Endothelial cell of umbilical vein (primary cell): ENCODE data around the gene SPTB. TPM values are rescaled to one million over a fixed set of nuclear protein-coding genes. Genes with fewer than 3 reads are reported as not detected.

Source experiments
- BruUV-seq: library from RNA; stranded (reverse); fragments of 400-500 nt; replicated peaks from 2 replicates; lab custom pipeline; 2021; lab: Mats Ljungman, UMichigan
- CTCF ChIA-PET: fragments of 300-600, 350-600 bp; sonication (Branson Sonifier 250); formaldehyde crosslinking; loops from one replicate; lab custom pipeline; 2021; ENCODE audit warnings: antibody characterized with exemption, inconsistent platforms; lab: Charles Lee
- POLR2A ChIA-PET: fragments of 300-600, 350-600 bp; sonication (Branson Sonifier 250); formaldehyde crosslinking; loops from one replicate; lab custom pipeline; 2021; ENCODE audit warnings: antibody characterized with exemption, inconsistent platforms; lab: Charles Lee
- DNase-seq: peaks from one replicate; pipeline ENCODE4 v3.0.0-alpha.2; 2011; ENCODE audit warnings: low read depth, low spot score
- FAIRE-seq: peaks from 2 replicates; lab custom pipeline; 2011; peaks lifted over from hg19 to GRCh38; lab: Jason Lieb, UNC
- H2AFZ ChIP-seq: 2 replicates; pipeline ENCODE4 v1.6.0; 2012; ENCODE audit warnings: low read depth, low read length, control low read depth, inconsistent platforms
- H3K27ac ChIP-seq: 2 replicates; pipeline ENCODE4 v1.5.1; 2011; ENCODE audit warnings: low read depth, mild to moderate bottlenecking, control low read depth, low read length, moderate library complexity; ENCODE audit not compliant: insufficient read depth
- H3K27me3 ChIP-seq, 2 experiments: 2 replicates each; pipeline versions ENCODE4 v1.6.0 to v1.6.1; 2011; ENCODE audit warnings: low read length in 2 of 2, mixed read lengths in 1 of 2; ENCODE audit not compliant: control insufficient read depth in 2 of 2, insufficient read depth in 2 of 2
- H3K36me3 ChIP-seq, 2 experiments: 2 replicates in 1 of 2; 3 replicates in 1 of 2; pipeline ENCODE4 v1.5.1; 2011; ENCODE audit warnings: low read length in 2 of 2, mild to moderate bottlenecking in 1 of 2, moderate library complexity in 1 of 2; ENCODE audit not compliant: control insufficient read depth in 2 of 2, insufficient read depth in 2 of 2; ENCODE audit errors: extremely low read depth in 1 of 2
- H3K4me1 ChIP-seq: 3 replicates; pipeline ENCODE4 v1.5.1; 2011; ENCODE audit warnings: mild to moderate bottlenecking, low read length; ENCODE audit not compliant: control insufficient read depth, insufficient read depth; ENCODE audit errors: extremely low read depth
- H3K4me2 ChIP-seq: 2 replicates; pipeline ENCODE4 v1.6.1; 2011; ENCODE audit warnings: low read length, control low read depth, mixed read lengths; ENCODE audit not compliant: insufficient read depth
- H3K4me3 ChIP-seq, 3 experiments: fragments of 200-600 bp in 1 of 3; sonication (generic), shearing (Covaris generic) in 1 of 3; replicated peaks in 1 of 3; 2 replicates each; pipeline ENCODE4 v1.5.1; 2011 to 2016; ENCODE audit warnings: control low read depth in 3 of 3, low read length in 3 of 3, mild to moderate bottlenecking in 2 of 3, inconsistent platforms in 1 of 3, low read depth in 1 of 3, moderate library complexity in 1 of 3; ENCODE audit not compliant: insufficient read depth in 1 of 3
- H3K79me2 ChIP-seq: 2 replicates; pipeline ENCODE4 v1.6.0; 2012; ENCODE audit warnings: low read length, inconsistent platforms; ENCODE audit not compliant: control insufficient read depth, insufficient read depth
- H3K9ac ChIP-seq: replicated peaks from 2 replicates; pipeline ENCODE3; 2011; ENCODE audit warnings: low read length, control low read depth; ENCODE audit not compliant: insufficient read depth; ENCODE audit errors: extremely low read depth
- H3K9me1 ChIP-seq: replicated peaks from 3 replicates; pipeline ENCODE4 v1.6.0; 2011; ENCODE audit warnings: mild to moderate bottlenecking, low read length; ENCODE audit not compliant: control insufficient read depth, insufficient read depth; ENCODE audit errors: extremely low read depth
- H3K9me3 ChIP-seq: replicated peaks from 2 replicates; pipeline ENCODE4 v1.5.1; 2012; ENCODE audit warnings: low read length, inconsistent platforms; ENCODE audit not compliant: control insufficient read depth, insufficient read depth
- H4K20me1 ChIP-seq: replicated peaks from 2 replicates; pipeline ENCODE3; 2011; ENCODE audit warnings: mild to moderate bottlenecking, low read length; ENCODE audit not compliant: control insufficient read depth, insufficient read depth; ENCODE audit errors: extremely low read depth
- CTCF ChIP-seq, 2 donors: IDR thresholded peaks; 1 replicate in 1 of 2; 2 replicates in 1 of 2; pipeline ENCODE4 v1.5.1; 2011; ENCODE audit warnings: low read length in 2 of 2, mild to moderate bottlenecking in 2 of 2, moderate library complexity in 2 of 2, control low read depth in 1 of 2, inconsistent platforms in 1 of 2, low read depth in 1 of 2; ENCODE audit not compliant: insufficient read depth in 1 of 2; ENCODE audit errors: extremely low read depth in 1 of 2
- EZH2 ChIP-seq: IDR thresholded peaks from 2 replicates; pipeline ENCODE4 v1.6.1; 2012; ENCODE audit warnings: borderline replicate concordance, low read depth, mild to moderate bottlenecking, moderate library complexity, low read length, inconsistent platforms; ENCODE audit not compliant: severe bottlenecking
- FOS ChIP-seq: IDR thresholded peaks from 2 replicates; pipeline ENCODE4 v1.6.1; 2011; ENCODE audit warnings: mild to moderate bottlenecking, low read length, moderate library complexity, borderline replicate concordance; ENCODE audit not compliant: insufficient read depth
- GATA2 ChIP-seq: IDR thresholded peaks from 2 replicates; pipeline ENCODE4 v1.7.0; 2011; ENCODE audit warnings: low read depth, mild to moderate bottlenecking, moderate library complexity, mixed read lengths, low read length; ENCODE audit not compliant: insufficient read length, insufficient read depth
- JUN ChIP-seq: IDR thresholded peaks from 2 replicates; pipeline ENCODE4 v1.6.1; 2011; ENCODE audit warnings: borderline replicate concordance, low read depth; ENCODE audit not compliant: insufficient read length, insufficient read depth
- MYC ChIP-seq: IDR thresholded peaks from one replicate; pipeline ENCODE4 v1.6.1; 2011; ENCODE audit warnings: mild to moderate bottlenecking, low read depth, low read length
- POLR2A ChIP-seq: IDR thresholded peaks from 2 replicates; pipeline ENCODE4 v1.6.1; 2012; ENCODE audit warnings: low read depth, mild to moderate bottlenecking, control low read depth, low read length
- POLR2AphosphoS5 ChIP-seq: IDR thresholded peaks from 2 replicates; pipeline ENCODE4 v1.6.1; 2012; ENCODE audit warnings: low read depth, mild to moderate bottlenecking, control low read depth, low read length, moderate library complexity; ENCODE audit not compliant: insufficient read depth
- dilution Hi-C: fragments of 300-500 bp; cut with MboI; formaldehyde crosslinking; loops from one replicate; pipeline ENCODE4 v1.15.0; 2019; ENCODE audit warnings: low sequenced_read_pairs; ENCODE audit not compliant: extremely low pct_ligation_motif_present
- intact Hi-C: fragments of 100-400 bp; cut with micrococcal nuclease; formaldehyde crosslinking; loops from one replicate; pipeline ENCODE4 v1.10.0; 2022
- polyA plus RNA-seq, 4 experiments: library from polyadenylated mRNA; depleted of rRNA in 3 of 4; stranded (reverse) in 3 of 4; unstranded in 1 of 4; fragments of >200 nt; gene quantifications; 2 replicates each; pipeline versions ENCODE4 v1.2.1 to v1.2.3, GENCODE V29; 2011 to 2012; ENCODE audit warnings: missing spikeins in 1 of 4
- total RNA-seq: library from RNA; stranded (reverse); gene quantifications from 2 replicates; pipeline ENCODE4 v1.2.3, GENCODE V29; 2021
- TF ChIP-seq, protein P1 (sequence below): IDR thresholded peaks from 2 replicates; pipeline ENCODE4 v1.6.1; 2011; ENCODE audit not compliant: insufficient read depth, insufficient read length

The SPTB gene
- total and polyA plus RNA-seq, 2 donors (not counting 3 experiments of a cell fraction or from before 2014, with no cell fraction given): 0.03 to 0.07 TPM

DNA sequence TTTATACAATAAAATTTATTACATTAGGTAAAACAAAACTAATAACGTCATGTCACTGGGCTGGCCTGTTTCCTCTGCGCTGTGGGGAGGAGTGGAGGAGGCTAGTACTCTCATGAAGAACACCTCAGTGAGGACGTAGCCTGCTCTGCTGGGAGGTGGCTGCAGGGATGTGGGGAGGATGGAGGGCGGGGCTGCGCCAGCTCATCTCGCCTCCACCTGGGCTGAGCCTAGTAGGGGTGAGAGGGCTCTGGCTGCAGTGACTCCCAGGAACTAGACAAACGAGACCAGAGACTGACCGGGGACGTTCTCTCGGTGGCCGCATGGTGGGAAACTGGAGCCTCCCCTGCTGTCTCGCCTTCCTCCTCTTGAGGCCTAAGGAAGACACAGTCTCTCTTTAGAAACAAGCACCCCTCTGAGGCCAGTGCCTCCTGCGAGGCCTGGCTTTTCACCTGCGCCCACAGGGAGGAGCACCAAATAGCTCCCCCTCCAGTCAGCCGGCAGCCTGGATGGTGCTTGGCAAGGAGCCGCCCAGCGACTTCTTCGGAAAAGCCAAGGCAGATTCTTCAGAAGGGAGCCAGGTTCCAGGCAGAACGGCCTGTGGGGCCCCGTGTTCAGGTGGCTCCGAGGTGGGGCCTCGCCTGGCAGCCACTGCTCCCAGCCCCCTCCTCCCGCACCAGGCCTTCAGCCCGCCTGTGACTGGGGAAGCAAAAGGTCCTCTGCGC is 113.1 kb downstream of the SPTB start:
- H2AFZ ChIP-seq: no peak overlapping the region
- H3K4me3 ChIP-seq: no peak overlapping the region
- CTCF ChIA-PET: interaction anchor here (2.4 to 3.4 kb wide), 3 partner anchors 13 to 96 kb away, joined by 5 to 56 read pairs (median 9); no protein-coding TSS in a partner anchor
- dilution Hi-C loops (no loop called here), intact Hi-C loops (no loop called here)
- no peaks in the 10 kb centered on the region for H3K9me1 ChIP-seq
- no peak for TF ChIP-seq FOS
- TF ChIP-seq POLR2AphosphoS5: no peak
- TF ChIP-seq MYC: no peak
- TF ChIP-seq CTCF (IDR thresholded peaks at IDR 0.05; ENCODE audit: extremely low read depth in 1 of 2, insufficient read depth in 1 of 2, low read depth in 1 of 2, low read length in 2 of 2): no peak
- no peak for TF ChIP-seq GATA2
- no peak for TF ChIP-seq JUN
- TF ChIP-seq EZH2: no peak
- TF ChIP-seq, protein P1, sequence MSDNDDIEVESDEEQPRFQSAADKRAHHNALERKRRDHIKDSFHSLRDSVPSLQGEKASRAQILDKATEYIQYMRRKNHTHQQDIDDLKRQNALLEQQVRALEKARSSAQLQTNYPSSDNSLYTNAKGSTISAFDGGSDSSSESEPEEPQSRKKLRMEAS: no peak
- no peak for TF ChIP-seq POLR2A
- H3K4me2 ChIP-seq: no peak overlapping the region
- FAIRE-seq (no peak), DNase-seq (no peak)
- no peak overlapping the region for H3K9ac ChIP-seq
- no peaks in the 10 kb centered on the region for H3K36me3 ChIP-seq
- POLR2A ChIA-PET: no interaction called here
- no peaks in the 10 kb centered on the region for H3K27me3 ChIP-seq
- no peaks in the 10 kb centered on the region for H3K9me3 ChIP-seq
- BruUV-seq: no TSS peak
- no peaks in the 10 kb centered on the region for H3K79me2 ChIP-seq
- no peaks in the 10 kb centered on the region for H4K20me1 ChIP-seq
- H3K27ac ChIP-seq: no peak overlapping the region
- H3K4me1 ChIP-seq: peaks cover 20% of the 10 kb centered on the region
